Mammary epithelial cell (primary cell): ENCODE measurements around the gene ELOVL5.

Experiments
- CTCF ChIP-seq, 2 donors: IDR thresholded peaks in 1 of 2; conservative IDR thresholded peaks in 1 of 2; 2 replicates each; pipeline ENCODE4 v1.5.1; 2011 to 2012; ENCODE audit warnings: inconsistent platforms in 2 of 2, low read length in 2 of 2, mild to moderate bottlenecking in 2 of 2, control low read depth in 1 of 2, low read depth in 1 of 2; ENCODE audit not compliant: insufficient read depth in 1 of 2; ENCODE audit errors: extremely low read depth in 1 of 2
- EZH2 ChIP-seq: IDR thresholded peaks from 2 replicates; pipeline ENCODE4 v1.6.1; 2012; ENCODE audit warnings: low read length, inconsistent platforms, borderline replicate concordance

GRCh38 chr6:53309059-53309900 is 39.5 kb downstream of the ELOVL5 start:
- no peak for TF ChIP-seq CTCF (conservative IDR thresholded peaks at IDR 0.05 in 1 of 2, IDR thresholded peaks at IDR 0.05 in 1 of 2; ENCODE audit: extremely low read depth in 1 of 2, insufficient read depth in 1 of 2, low read depth in 1 of 2, low read length in 2 of 2)
- TF ChIP-seq EZH2 = no peak
